Prostate gland (tissue), 2 donors: ENCODE measurements around the gene FASTKD1. TPM values are rescaled to one million over a fixed set of nuclear protein-coding genes. Genes with fewer than 3 reads are reported as not detected.
"Not testable (repeated sequence)": the region's sequence is repeated elsewhere in the genome, so short reads cannot be mapped to it uniquely, and the experiment has no call there.

Experiments used
- DNase-seq: peaks from one replicate; pipeline ENCODE4 v3.0.0-alpha.2; 2019; ENCODE audit warnings: low spot score
- H3K27ac ChIP-seq, 2 donors: fragments of 200-600 bp; sonication (generic); 2 replicates each; pipeline ENCODE4 v1.5.1; 2017 to 2019
- H3K27me3 ChIP-seq: fragments of 200-600 bp; sonication (generic); replicated peaks from 2 replicates; pipeline ENCODE4 v1.5.1; 2019; ENCODE audit not compliant: insufficient read depth
- H3K36me3 ChIP-seq, 2 donors: fragments of 200-600 bp; sonication (generic); 1 replicate in 1 of 2; 2 replicates in 1 of 2; pipeline versions ENCODE4 v1.5.1 to v1.8.1; 2017 to 2019
- H3K4me1 ChIP-seq: fragments of 200-600 bp; sonication (generic); replicated peaks from 2 replicates; pipeline ENCODE4 v1.5.1; 2019
- H3K4me3 ChIP-seq, 2 donors: fragments of 200-600 bp; sonication (generic); 2 replicates each; pipeline ENCODE4 v1.5.1; 2017 to 2019
- H3K9me3 ChIP-seq: fragments of 200-600 bp; sonication (generic); 2 replicates; pipeline ENCODE4 v1.5.1; 2017
- CTCF ChIP-seq, 4 experiments: fragments of 200-600 bp in 2 of 4; fragments of 450-650 bp in 2 of 4; sonication (generic) in 2 of 4; IDR thresholded peaks; 1 replicate in 3 of 4; 2 replicates in 1 of 4; pipeline ENCODE4 v1.5.1; 2016 to 2019; ENCODE audit warnings: antibody characterized with exemption in 4 of 4, mild to moderate bottlenecking in 2 of 4, moderate library complexity in 2 of 4
- POLR2A ChIP-seq: fragments of 450-650 bp; IDR thresholded peaks from one replicate; pipeline ENCODE4 v1.6.1; 2016; ENCODE audit warnings: antibody characterized with exemption, mild to moderate bottlenecking
- POLR2AphosphoS5 ChIP-seq: sonication (generic); formaldehyde crosslinking; IDR thresholded peaks from one replicate; pipeline ENCODE4 v1.6.1; 2017; ENCODE audit warnings: antibody characterized with exemption
- WGBS: methylation state at CpG from one replicate; pipeline ENCODE4 v1.1.5; 2018; 5-methylcytosine and 5-hydroxymethylcytosine counted together
- intact Hi-C: fragments of 100-400 bp; cut with DNase I; formaldehyde crosslinking; loops from one replicate; pipeline ENCODE4 v1.14.2; 2022
- total RNA-seq, 2 donors: library from RNA; depleted of rRNA; stranded (reverse); fragments of >200 nt; gene quantifications; one replicate each; pipeline ENCODE4 v1.1.0, GENCODE V29; 2016

FASTKD1 gene
- total RNA-seq, 2 donors from 2014 or later = 6.2 to 11.2 TPM

DNA sequence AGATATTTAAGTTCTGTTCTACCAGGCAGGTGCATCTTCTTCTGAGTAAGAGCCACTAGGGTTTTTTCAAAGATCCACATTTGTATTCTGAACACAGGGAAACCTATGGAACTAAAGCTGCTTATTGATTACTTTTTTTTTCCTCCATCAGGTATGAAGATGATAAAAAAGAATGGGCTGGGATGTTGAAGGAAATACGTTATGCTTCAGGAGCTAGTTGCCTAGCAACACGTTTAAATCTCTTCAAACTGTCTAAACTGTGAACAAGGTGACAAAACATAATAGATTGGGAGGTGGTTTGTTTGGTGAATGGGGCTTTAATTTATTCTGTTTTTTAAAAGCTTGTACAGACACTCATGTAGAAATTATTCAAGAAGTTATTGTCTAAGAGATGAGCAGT lies 48.2 kb downstream of the FASTKD1 start:
- Histone ChIP-seq H3K36me3 (no peaks in the 10 kb centered on the region), H3K9me3 (no peaks in the 10 kb centered on the region), H3K4me1 (no peaks in the 10 kb centered on the region), H3K4me3 (no peak overlapping the region), H3K27me3 (no peaks in the 10 kb centered on the region), H3K27ac (no peak overlapping the region)
- 67% methylated on average over 2 of the region's 2 CpGs for WGBS
- TF ChIP-seq POLR2AphosphoS5 = no peak
- TF ChIP-seq POLR2A = no peak
- TF ChIP-seq CTCF (IDR thresholded peaks at IDR 0.05) = no peak
- intact Hi-C loops = no loop called here
- DNase-seq = no peak

- no peaks in the 10 kb centered on the region for H3K4me1 ChIP-seq
- no peak overlapping the region for H3K27ac ChIP-seq
- intact Hi-C loops = no loop called here
- no peak for DNase-seq
- TF ChIP-seq POLR2A = no peak
- no peak overlapping the region for H3K4me3 ChIP-seq
- no peaks in the 10 kb centered on the region for H3K9me3 ChIP-seq
- no peaks in the 10 kb centered on the region for H3K27me3 ChIP-seq
- 66% methylated on average over 5 of the region's 5 CpGs for WGBS
- H3K36me3 ChIP-seq = peaks cover 0 to 2% of the 10 kb centered on the region in 2 donors
These were observed 50.0 kb downstream of the FASTKD1 start for GRCh38 chr2:169523681-169524080.

DNA sequence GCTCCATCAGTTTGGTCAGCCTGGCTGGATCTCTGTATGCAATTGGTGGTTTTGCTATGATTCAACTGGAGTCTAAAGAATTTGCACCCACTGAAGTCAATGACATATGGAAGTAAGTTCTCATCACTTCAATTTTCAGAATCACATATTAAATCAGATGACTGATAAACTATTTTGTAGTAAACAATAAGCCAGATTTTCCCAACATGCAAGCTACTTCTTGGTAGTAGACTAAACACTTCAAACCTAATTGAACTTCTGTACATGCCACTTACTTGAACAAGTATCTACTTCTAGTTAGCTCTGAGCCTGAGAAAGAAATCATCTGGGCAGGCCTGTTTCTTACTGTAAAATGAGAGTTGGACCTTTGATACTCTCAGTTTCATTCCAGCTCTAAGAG lies 52.8 kb downstream of the FASTKD1 start:
- no peak overlapping the region for H3K4me3 ChIP-seq
- H3K4me1 ChIP-seq = no peaks in the 10 kb centered on the region
- TF ChIP-seq POLR2AphosphoS5 (no peak), CTCF (IDR thresholded peaks at IDR 0.05) (no peak), POLR2A (no peak)
- H3K27ac ChIP-seq = no peak overlapping the region
- intact Hi-C loops = no loop called here
- no peak for DNase-seq
- H3K9me3 ChIP-seq = no peaks in the 10 kb centered on the region
- peaks cover 0 to 2% of the 10 kb centered on the region in 2 donors for H3K36me3 ChIP-seq
- H3K27me3 ChIP-seq = no peaks in the 10 kb centered on the region

GRCh38 chr2:169516488-169516995 lies 57.1 kb downstream of the FASTKD1 start:
- H3K4me3 ChIP-seq, H3K27me3 ChIP-seq, H3K27ac ChIP-seq, DNase-seq, intact Hi-C loops, H3K36me3 ChIP-seq, H3K9me3 ChIP-seq, H3K4me1 ChIP-seq: not testable (repeated sequence)
- 94% methylated on average over 10 of the region's 10 CpGs for WGBS

- H3K4me3 ChIP-seq, DNase-seq, H3K9me3 ChIP-seq, H3K27ac ChIP-seq, H3K4me1 ChIP-seq, H3K36me3 ChIP-seq, intact Hi-C loops, H3K27me3 ChIP-seq: not testable (repeated sequence)
- WGBS = 84% methylated on average over 7 of the region's 7 CpGs
These were observed 58.9 kb downstream of the FASTKD1 start for GRCh38 chr2:169514758-169515157.

DNA sequence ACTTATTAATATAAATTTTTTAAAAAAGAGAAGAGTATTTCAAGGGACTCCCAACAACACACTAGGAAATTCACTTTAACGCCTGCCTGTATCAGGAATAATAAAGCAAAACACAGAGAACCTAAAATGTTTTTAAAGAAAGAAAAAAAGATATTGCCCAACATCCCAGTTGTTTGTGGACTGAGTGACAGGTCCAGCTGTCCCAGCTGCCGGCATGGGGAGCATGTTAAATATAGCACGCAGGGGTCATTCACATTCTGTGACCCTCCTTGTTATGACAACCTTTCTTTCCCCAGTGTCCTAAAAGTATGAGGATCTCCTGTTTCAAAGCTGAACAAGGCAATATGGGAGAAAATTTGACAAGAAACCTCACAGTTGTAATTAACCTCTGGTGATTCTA lies 59.7 kb downstream of the FASTKD1 start:
- intact Hi-C loops = no loop called here
- Histone ChIP-seq H3K27ac (no peak overlapping the region), H3K27me3 (no peaks in the 10 kb centered on the region), H3K36me3 (no peaks in the 10 kb centered on the region), H3K4me3 (no peak overlapping the region), H3K4me1 (no peaks in the 10 kb centered on the region), H3K9me3 (no peaks in the 10 kb centered on the region)
- DNase-seq = no peak
- TF ChIP-seq CTCF (IDR thresholded peaks at IDR 0.05) = no peak
- no peak for TF ChIP-seq POLR2AphosphoS5
- no peak for TF ChIP-seq POLR2A
- 65% methylated on average over 3 of the region's 3 CpGs for WGBS
